GM19372 (cell line): Measurements from ENCODE around the gene IL4R.
A peak's percentile ranks its signal among the peaks of the same experiment; 100 is the strongest.
"Not testable (repeated sequence)": the region's sequence is repeated elsewhere in the genome, so short reads cannot be mapped to it uniquely, and the experiment has no call there.

ENCODE experiments used
- ATAC-seq: cut with Tn5 transposase; IDR thresholded peaks from one replicate; pipeline ENCODE4 v1.9.1; 2021; ENCODE audit warnings: mild to moderate bottlenecking, low read depth, moderate library complexity; ENCODE audit not compliant: unreplicated experiment

The IL4R gene

GRCh38 chr16:27313422-27314160 lies at the start of gene IL4R:
Gene IL4R (plus strand): TSS chr16:27313974. CDS start chr16:27340204, 26,230 bp downstream.
- ATAC-seq = peak; percentile 55

GRCh38 chr16:27264151-27264550 lies 49.6 kb upstream of the IL4R start:
- no peak for ATAC-seq

GRCh38 chr16:27265982-27266381 lies 47.8 kb upstream of the IL4R start:
- no peak for ATAC-seq

- no peak for ATAC-seq
Measured at GRCh38 chr16:27267037-27267677, 46.6 kb upstream of the IL4R start.

- ATAC-seq = peak; percentile 96
Measured at GRCh38 chr16:27268376-27269299, 45.1 kb upstream of the IL4R start, which contains the start of gene NSMCE1. Gene NSMCE1 (minus strand): TSS chr16:27268772. CDS start chr16:27257570, 11,202 bp downstream.

GRCh38 chr16:27269300-27270150 lies 44.2 kb upstream of the IL4R start:
- ATAC-seq = no peak

GRCh38 chr16:27270349-27270748 lies 43.4 kb upstream of the IL4R start:
- no peak for ATAC-seq

- no peak for ATAC-seq
Measured at GRCh38 chr16:27272076-27272475, 41.7 kb upstream of the IL4R start.

- ATAC-seq = not testable (repeated sequence)
Measured at GRCh38 chr16:27272697-27273096, 41.1 kb upstream of the IL4R start.

- ATAC-seq = no peak
Measured at GRCh38 chr16:27273330-27273669, 40.5 kb upstream of the IL4R start.

GRCh38 chr16:27273670-27274423 lies 39.9 kb upstream of the IL4R start:
- ATAC-seq = no peak

- ATAC-seq = not testable (repeated sequence)
Measured at GRCh38 chr16:27274424-27274874, 39.3 kb upstream of the IL4R start.

- no peak for ATAC-seq
Measured at GRCh38 chr16:27275394-27275793, 38.4 kb upstream of the IL4R start.

- ATAC-seq = no peak
Measured at GRCh38 chr16:27281243-27281642, 32.5 kb upstream of the IL4R start.

- no peak for ATAC-seq
Measured at GRCh38 chr16:27284865-27285675, 28.7 kb upstream of the IL4R start.

- no peak for ATAC-seq
Measured at GRCh38 chr16:27285676-27286196, 28.0 kb upstream of the IL4R start.

GRCh38 chr16:27286451-27286850 lies 27.3 kb upstream of the IL4R start:
- no peak for ATAC-seq
